Measurements from ENCODE around the gene SIGMAR1.

The SIGMAR1 gene

DNA sequence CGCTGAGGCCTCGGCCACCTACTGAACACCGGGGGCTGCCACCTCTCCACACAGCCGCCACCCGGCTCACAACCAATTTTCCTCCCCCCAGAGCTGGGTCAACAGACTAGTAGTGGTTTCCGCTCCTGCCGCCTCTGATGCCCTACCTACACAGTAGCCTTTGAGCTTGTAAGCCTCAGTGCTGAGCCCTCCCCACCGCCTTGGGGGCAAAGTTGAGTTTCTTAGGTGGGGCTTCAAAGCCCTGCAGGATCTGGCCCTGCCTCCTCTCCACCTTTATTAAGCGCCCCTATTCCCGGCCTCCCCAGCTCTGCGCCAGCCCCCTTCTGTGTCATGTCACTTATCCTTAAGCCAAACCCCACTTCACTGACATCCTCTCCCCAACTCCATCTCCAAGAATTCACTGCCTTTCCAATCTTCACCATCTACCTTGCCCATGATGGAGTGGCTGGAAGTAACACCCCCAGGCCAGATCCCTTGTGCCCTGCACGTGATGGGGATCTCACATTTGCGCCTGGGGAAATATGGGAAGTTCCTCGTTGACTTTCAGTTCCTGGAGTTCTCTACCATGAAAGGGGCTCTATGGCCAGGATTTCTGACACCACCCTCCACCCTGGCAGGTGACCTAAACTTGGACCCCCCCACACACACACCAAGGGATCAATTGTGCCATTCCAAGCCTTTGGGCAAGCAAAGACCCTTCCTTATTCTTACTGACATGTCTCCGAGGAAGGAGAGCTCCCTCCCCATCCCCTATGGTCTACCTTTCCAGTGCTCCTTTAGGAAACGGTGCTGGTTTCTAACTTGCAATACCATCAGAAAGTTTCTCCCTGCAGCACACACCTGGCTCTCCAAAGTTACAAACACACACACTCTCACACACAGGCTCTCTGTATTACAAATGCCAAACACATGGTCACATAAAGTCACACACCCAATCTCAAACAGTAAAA, 45.4 kb downstream of the SIGMAR1 start:
- no peaks in the 10 kb centered on the region for H3K9me3 Mint-ChIP-seq
- H3K27me3 Mint-ChIP-seq: peaks cover 76% of the 10 kb centered on the region
- no peaks in the 10 kb centered on the region for H3K36me3 Mint-ChIP-seq (ENCODE audit: low read depth)
- H3K4me1 Mint-ChIP-seq (ENCODE audit: low read depth): peaks cover 48% of the 10 kb centered on the region
- H3K27ac Mint-ChIP-seq: no peak overlapping the region
- intact Hi-C loops (cut with micrococcal nuclease): loop anchor here (2.0 to 5.0 kb wide), 2 partner anchors 43 to 155 kb away; no protein-coding TSS in a partner anchor
- no peak overlapping the region for H3K4me3 Mint-ChIP-seq

DNA sequence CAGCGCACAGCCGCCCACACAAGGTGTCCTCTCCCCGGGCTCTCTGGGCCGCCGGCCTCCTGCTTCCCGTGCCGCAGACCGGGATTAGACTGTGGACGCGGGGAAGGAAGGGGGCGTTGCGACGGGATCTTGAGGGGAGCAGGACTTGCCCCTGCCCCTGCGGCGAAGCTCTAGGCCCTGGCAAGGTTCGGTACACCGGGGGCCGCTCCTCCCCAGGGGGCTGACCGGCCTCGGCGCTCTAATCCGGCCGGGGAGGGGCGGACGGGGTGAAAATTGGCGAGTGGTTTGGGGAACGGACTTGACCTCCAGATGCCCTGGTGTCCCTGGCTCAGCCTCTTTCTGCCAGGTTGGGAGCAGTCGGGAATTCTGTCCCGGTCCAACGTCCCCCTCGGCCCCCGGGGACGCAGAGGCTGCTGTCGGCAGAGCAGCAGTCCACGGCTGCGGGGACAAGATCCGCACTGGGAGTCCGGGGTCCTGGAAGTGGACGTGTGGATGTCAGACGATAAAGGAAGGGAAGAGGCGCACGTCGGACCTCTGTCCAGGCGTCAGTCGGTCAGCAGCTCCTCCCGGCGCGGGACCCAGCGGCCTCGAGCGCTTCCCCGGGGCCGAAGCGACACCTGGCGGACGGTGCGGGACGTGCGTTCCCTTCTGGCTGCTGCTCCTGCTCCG, 46.2 kb downstream of the SIGMAR1 start:
- Mint-ChIP-seq H3K9me3 (no peaks in the 10 kb centered on the region), H3K27ac (no peak overlapping the region), H3K27me3 (peaks cover 78% of the 10 kb centered on the region), H3K4me3 (peak overlapping the region; percentile 75), H3K36me3 (ENCODE audit: low read depth) (no peaks in the 10 kb centered on the region), H3K4me1 (ENCODE audit: low read depth) (peaks cover 48% of the 10 kb centered on the region)
- intact Hi-C loops (cut with micrococcal nuclease): loop anchor here (2.0 to 5.0 kb wide), 2 partner anchors 43 to 154 kb away; no protein-coding TSS in a partner anchor

DNA sequence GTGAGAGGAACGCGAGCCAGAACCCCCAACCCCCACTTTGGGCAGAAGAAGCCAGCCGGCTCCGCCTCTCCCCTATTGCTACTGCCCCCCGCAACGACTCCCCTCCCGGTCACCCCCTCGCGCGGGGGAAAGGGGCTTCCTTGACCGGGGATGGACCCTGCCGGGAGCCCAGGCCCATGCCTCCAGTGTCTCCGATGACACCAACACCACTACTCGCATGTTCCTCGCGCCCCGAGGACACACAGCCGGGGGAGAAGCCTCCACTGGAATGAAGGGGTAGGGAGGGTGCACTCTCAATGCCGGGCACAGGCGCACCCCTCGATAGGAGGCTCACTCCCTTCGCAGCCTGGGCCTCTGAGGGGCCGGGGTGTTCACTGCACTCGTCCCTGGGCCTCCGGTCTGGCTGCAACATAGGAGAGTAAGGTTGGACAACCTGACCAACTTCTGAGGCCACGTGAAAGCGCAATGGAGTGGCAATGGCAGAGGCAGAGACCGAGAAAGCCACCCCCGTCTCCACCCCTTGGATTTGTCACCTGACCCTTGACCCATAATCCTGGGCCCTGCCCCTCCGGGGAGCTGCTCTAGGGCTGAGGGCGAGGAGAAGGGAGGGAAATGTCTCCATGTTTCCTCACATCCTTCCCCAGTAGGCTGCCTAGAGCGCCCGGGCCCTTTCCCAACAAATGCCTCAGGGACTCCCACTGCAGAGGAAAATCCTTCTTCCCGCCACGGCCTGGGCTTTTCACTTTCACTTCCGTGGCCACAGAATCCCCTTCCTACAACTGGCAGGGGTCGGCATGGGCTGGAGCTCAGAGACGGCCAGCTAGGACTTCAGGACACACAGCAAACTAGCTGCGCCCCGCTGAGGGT, 47.0 kb downstream of the SIGMAR1 start:
- Mint-ChIP-seq H3K27ac (no peak overlapping the region), H3K4me3 (peak overlapping the region; percentile 75), H3K36me3 (ENCODE audit: low read depth) (no peaks in the 10 kb centered on the region), H3K27me3 (peaks cover 82% of the 10 kb centered on the region), H3K4me1 (ENCODE audit: low read depth) (peaks cover 48% of the 10 kb centered on the region), H3K9me3 (no peaks in the 10 kb centered on the region)
- intact Hi-C loops (cut with micrococcal nuclease): loop anchor here (2.0 to 5.0 kb wide), 2 partner anchors 42 to 153 kb away; no protein-coding TSS in a partner anchor

DNA sequence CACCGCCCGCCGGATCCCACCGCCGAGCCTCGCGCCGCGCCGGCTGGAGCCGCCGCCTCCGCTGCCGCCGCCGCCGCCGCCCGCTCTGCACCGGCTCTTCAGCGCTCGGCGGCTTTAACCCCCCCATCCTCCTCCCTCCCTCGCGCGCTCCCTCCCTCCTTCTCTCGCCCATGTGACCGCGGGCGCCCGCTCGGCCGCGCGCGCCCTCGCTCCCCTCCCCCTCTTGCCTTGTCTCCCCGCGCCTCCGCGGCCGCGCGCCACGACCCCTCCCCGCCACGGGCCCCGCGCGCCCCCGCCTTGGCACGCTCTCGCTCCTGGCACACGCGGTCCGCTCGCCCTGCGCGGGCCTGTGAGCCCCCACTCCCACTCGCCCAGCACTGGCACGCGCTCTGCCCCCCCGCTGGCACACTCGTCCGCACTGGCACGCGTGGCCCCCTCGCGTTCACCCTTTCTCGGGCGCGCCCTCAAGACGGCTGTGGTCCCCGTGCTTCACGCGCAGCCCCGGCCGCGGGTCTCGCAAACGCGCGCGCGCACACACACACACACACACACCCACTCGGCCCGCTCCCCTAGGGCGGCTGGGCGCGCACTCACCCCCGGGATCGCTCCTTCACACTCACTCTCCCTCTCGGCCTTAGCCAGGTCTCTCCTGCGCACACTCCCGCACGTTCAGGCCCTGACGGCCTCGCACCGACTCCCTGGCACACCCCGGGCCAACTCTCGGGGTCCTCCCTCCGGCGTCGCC, 47.8 kb downstream of the SIGMAR1 start, which contains the start of gene CNTFR:
TSS of gene CNTFR (minus strand) at position 89 of the 745 bp plus-strand sequence. CDS start 20,743 bp downstream, outside the sequence.
- no peak within 1 kb of the TSS for H3K27ac Mint-ChIP-seq
- H3K36me3 Mint-ChIP-seq (ENCODE audit: low read depth): no peaks in the 10 kb centered on the region
- peak within 1 kb of the TSS; percentile 75 for H3K4me3 Mint-ChIP-seq
- peaks cover 90% of the 10 kb centered on the region for H3K27me3 Mint-ChIP-seq
- intact Hi-C loops (cut with micrococcal nuclease): loop anchor here (2.0 to 5.0 kb wide), 2 partner anchors 41 to 153 kb away; no protein-coding TSS in a partner anchor
- H3K9me3 Mint-ChIP-seq: no peaks in the 10 kb centered on the region
- peaks cover 48% of the 10 kb centered on the region for H3K4me1 Mint-ChIP-seq (ENCODE audit: low read depth)

DNA sequence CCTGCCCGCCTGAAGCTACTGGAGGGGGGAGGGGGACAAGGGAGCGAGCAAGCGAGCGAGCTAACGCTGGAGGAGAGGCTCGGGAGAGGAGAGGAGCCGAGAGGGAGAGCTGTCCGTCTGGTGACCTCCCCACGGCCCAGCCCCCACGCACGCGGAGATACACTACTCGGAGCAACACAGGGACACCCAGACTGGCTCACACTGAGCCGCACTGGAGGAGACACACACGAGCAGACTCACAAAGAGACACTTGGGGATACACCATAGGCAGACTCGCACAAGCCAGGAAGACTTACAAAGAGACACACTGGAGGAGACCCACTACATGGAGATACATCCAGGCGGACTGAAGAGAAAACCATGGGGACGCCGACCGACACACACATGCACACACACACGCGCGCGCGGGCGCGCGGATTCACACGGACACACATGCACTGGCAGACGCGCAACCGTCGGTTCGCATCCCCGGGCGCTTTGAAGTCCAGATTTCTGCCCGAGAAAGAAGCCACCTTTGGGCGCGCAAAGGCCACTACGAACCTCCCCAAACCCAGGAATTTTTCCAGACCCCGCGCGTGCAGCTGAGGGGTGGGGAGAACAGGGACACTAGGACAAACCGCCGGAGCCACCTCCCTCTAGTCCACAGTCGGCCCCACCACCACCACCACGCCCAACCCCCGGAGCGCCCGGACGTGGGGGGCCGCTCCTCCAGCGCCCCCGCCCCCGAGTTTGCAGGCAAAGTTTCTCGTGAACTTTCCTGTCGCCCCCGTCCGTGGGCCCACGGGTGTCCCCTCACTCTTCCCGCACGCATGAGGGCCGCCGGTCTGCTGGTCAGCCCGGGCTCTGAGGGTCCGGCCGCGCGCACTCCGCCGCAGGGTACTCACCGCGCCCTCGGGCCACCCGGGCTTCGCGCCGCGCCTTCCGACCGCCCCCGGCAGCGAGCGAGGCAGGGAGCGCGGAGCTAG, 48.6 kb downstream of the SIGMAR1 start:
- peaks cover 93% of the 10 kb centered on the region for H3K27me3 Mint-ChIP-seq
- intact Hi-C loops (cut with micrococcal nuclease): no loop called here
- H3K4me3 Mint-ChIP-seq: peak overlapping the region; percentile 1
- H3K4me1 Mint-ChIP-seq (ENCODE audit: low read depth): peaks cover 48% of the 10 kb centered on the region
- H3K36me3 Mint-ChIP-seq (ENCODE audit: low read depth): no peaks in the 10 kb centered on the region
- no peak overlapping the region for H3K27ac Mint-ChIP-seq
- no peaks in the 10 kb centered on the region for H3K9me3 Mint-ChIP-seq

DNA sequence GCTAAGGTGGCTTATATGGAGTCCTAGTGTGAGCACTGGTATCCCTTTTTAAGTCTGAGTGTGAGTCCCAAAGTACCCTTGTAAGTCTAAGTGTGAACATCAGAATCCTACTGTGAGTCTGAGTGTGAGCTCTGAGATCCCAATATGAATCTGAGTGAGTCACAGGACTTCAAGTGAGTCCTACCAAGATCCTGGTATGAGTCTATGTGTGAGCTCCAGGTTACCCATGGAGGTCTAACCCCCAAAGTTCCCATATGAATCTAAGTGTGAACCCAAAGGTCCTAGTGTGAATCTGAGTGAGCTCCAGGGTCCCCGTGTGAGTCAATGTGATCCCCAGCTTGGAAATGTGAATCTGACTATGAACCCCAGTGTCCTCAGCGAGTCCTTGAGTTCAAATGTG, 50.3 kb downstream of the SIGMAR1 start:
- intact Hi-C loops (cut with micrococcal nuclease): no loop called here
- no peak overlapping the region for H3K4me3 Mint-ChIP-seq
- H3K9me3 Mint-ChIP-seq: no peaks in the 10 kb centered on the region
- no peak overlapping the region for H3K27ac Mint-ChIP-seq
- H3K4me1 Mint-ChIP-seq (ENCODE audit: low read depth): peaks cover 33% of the 10 kb centered on the region
- peaks cover 92% of the 10 kb centered on the region for H3K27me3 Mint-ChIP-seq
- H3K36me3 Mint-ChIP-seq (ENCODE audit: low read depth): no peaks in the 10 kb centered on the region

DNA sequence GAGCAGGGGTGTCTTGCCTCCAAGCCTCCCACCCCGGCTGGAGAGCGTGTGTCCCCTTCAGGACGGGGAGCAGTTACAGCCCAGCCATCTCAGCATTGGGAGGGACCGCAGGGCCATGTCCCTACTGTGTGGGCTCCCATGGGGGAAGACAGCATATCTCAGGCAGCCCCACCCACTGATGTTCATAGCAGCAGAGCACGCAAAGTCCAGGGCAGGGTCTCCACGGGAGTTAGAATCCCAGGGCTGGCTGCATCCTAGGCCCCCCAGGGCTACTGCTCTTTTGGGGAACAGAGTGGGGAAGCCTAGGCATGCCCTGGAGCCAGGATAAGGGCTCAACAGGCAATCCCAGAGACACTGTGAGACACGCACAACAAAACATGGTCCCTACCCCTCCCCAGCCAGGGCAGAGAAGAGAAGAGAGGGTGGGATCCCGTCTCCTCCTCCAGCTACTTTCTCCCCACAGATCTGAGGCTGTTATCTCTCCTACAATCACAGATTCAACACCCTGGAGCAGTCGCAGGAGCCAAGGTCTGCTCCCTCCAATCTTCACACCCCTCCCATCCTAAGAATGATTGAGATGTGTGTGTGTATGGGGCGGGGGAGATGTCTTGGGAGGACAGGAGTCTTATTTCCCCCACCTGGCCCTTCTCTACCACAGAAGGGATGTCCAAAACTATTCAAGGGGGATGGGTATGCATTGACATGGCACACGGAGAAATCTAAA, 51.5 kb downstream of the SIGMAR1 start:
- Mint-ChIP-seq H3K4me3 (no peak overlapping the region), H3K36me3 (ENCODE audit: low read depth) (no peaks in the 10 kb centered on the region), H3K27ac (no peak overlapping the region), H3K4me1 (ENCODE audit: low read depth) (peaks cover 21% of the 10 kb centered on the region), H3K9me3 (no peaks in the 10 kb centered on the region), H3K27me3 (peaks cover 88% of the 10 kb centered on the region)
- intact Hi-C loops (cut with micrococcal nuclease): no loop called here

GRCh38 chr9:34584970-34585369, 52.6 kb downstream of the SIGMAR1 start:
- no peak overlapping the region for H3K27ac Mint-ChIP-seq
- no peaks in the 10 kb centered on the region for H3K9me3 Mint-ChIP-seq
- no peak overlapping the region for H3K4me3 Mint-ChIP-seq
- H3K27me3 Mint-ChIP-seq: peaks cover 88% of the 10 kb centered on the region
- H3K36me3 Mint-ChIP-seq (ENCODE audit: low read depth): no peaks in the 10 kb centered on the region
- H3K4me1 Mint-ChIP-seq (ENCODE audit: low read depth): peaks cover 10% of the 10 kb centered on the region
- intact Hi-C loops (cut with micrococcal nuclease): no loop called here

Data from dendritic cell treated with granulocyte-macrophage colony-stimulating factor and Interleukin-4, amounts not matched to agents 40 ng/mL and 50 ng/mL, for 4 days (primary cell).